ENCODE results near the gene MED25. TPM values are rescaled to one million over a fixed set of nuclear protein-coding genes. Genes with fewer than 3 reads are reported as not detected.

MED25 gene
- total and polyA plus RNA-seq, 2 of the 8 experiments (the other 6 are each of a cell fraction or from before 2014, with no cell fraction given), result 21.6 to 71.4 TPM

GRCh38 chr19:49855277-49855675 lies 37.2 kb downstream of the MED25 start:
- peak overlapping the region; percentile 36; the same call in 1 of the 2 replicates for H4K8ac ChIP-seq (ENCODE audit: extremely low read depth, insufficient read depth, low read length)
- no peak overlapping the region for H2AFZ ChIP-seq (ENCODE audit: low read length)
- no peak overlapping the region for H3K9ac ChIP-seq (replicated peaks in 1 of 4; ENCODE audit: extremely low read depth in 1 of 4, low read depth in 3 of 4, low read length in 3 of 4)
- WGBS, 2 experiments (ENCODE audit: extremely low coverage in 1 of 2, insufficient coverage in 1 of 2, insufficient read length in 1 of 2, insufficient replicate concordance in 2 of 2, low coverage in 1 of 2, low lambda C conversion rate in 2 of 2, missing lambda C conversion rate in 1 of 2), result 89% methylated on average over 6 of the region's 12 CpGs; no CpG with 5 or more reads in 1 of the 2 experiments
- no peak overlapping the region for H3K4me3 ChIP-seq (ENCODE audit: extremely low read depth in 1 of 4, insufficient read depth in 2 of 4, low read depth in 3 of 4, low read length in 4 of 4)
- H3K27ac ChIP-seq (ENCODE audit: low read depth, low read length), result no peak overlapping the region
- H4K91ac ChIP-seq (replicated peaks; ENCODE audit: insufficient read length, low read length), result no peak overlapping the region
- peaks cover 48 to 58% of the 10 kb centered on the region in 2 experiments for H4K20me1 ChIP-seq (replicated peaks in 1 of 2; ENCODE audit: control insufficient read depth in 1 of 2, insufficient read depth in 2 of 2, low read length in 2 of 2)
- H3K4me1 ChIP-seq (replicated peaks in 1 of 4; ENCODE audit: control insufficient read depth in 3 of 4, insufficient read depth in 4 of 4, low read length in 3 of 4), result peaks cover 0 to 9% (median 6%) of the 10 kb centered on the region in 4 experiments; a peak in 6 of 7 replicates
- H2BK120ac ChIP-seq (replicated peaks; ENCODE audit: low read depth, low read length), result no peak overlapping the region
- no peak overlapping the region for H2BK12ac ChIP-seq (ENCODE audit: low read depth, low read length)
- no peaks in the 10 kb centered on the region; a peak in 1 of 7 replicates for H3K27me3 ChIP-seq (replicated peaks in 1 of 4; ENCODE audit: control insufficient read depth in 3 of 4, extremely low read depth in 1 of 4, insufficient read depth in 3 of 4, low read length in 3 of 4)
- no peaks in the 10 kb centered on the region for H3K9me3 ChIP-seq (ENCODE audit: insufficient read depth in 2 of 2, low read depth in 1 of 2, low read length in 1 of 2)
- TF ChIP-seq RBBP5 (IDR thresholded peaks at IDR 0.05; ENCODE audit: borderline replicate concordance, low read depth, low read length) (no peak), TBP (IDR thresholded peaks at IDR 0.05; ENCODE audit: low read depth, low read length) (no peak), CREB1 (IDR thresholded peaks at IDR 0.05) (no peak), CTBP2 (IDR thresholded peaks at IDR 0.05; ENCODE audit: borderline replicate concordance, insufficient read depth, insufficient read length, low read length) (no peak), GTF2F1 (IDR thresholded peaks at IDR 0.05; ENCODE audit: borderline replicate concordance, low read depth, low read length) (no peak), POLR2AphosphoS5 (IDR thresholded peaks at IDR 0.05; ENCODE audit: low read depth, low read length) (no peak; the same call in none of the 2 replicates), HDAC6 (IDR thresholded peaks at IDR 0.05; ENCODE audit: low read depth, low read length) (no peak), EP300 (IDR thresholded peaks at IDR 0.05; ENCODE audit: borderline replicate concordance in 1 of 2, low read depth in 2 of 2, low read length in 2 of 2) (no peak), BCL11A (IDR thresholded peaks at IDR 0.05; ENCODE audit: low read depth in 2 of 2, low read length in 2 of 2) (no peak), KDM1A (IDR thresholded peaks at IDR 0.05; ENCODE audit: borderline replicate concordance, low read length) (no peak), RXRA (IDR thresholded peaks at IDR 0.05; ENCODE audit: insufficient read depth, low read depth, low read length) (no peak), CBX8 (IDR thresholded peaks at IDR 0.05; ENCODE audit: borderline replicate concordance, low read depth, low read length) (no peak), CEBPB (IDR thresholded peaks at IDR 0.05; ENCODE audit: low read depth, low read length) (no peak)
- H3K14ac ChIP-seq (ENCODE audit: insufficient read length), result no peak overlapping the region
- DNase-seq (ENCODE audit: low read depth in 1 of 2, low spot score in 2 of 2), result no peak
- H3K36me3 ChIP-seq (ENCODE audit: control insufficient read depth in 2 of 4, insufficient read depth in 4 of 4, low read length in 3 of 4), result peaks cover 21 to 61% (median 39%) of the 10 kb centered on the region in 4 experiments
- H3K56ac ChIP-seq (replicated peaks; ENCODE audit: insufficient read length, low read depth, low read length), result no peak overlapping the region
- no peak overlapping the region for H3K4ac ChIP-seq (replicated peaks; ENCODE audit: insufficient read length, low read depth, low read length)
- H2BK20ac ChIP-seq (ENCODE audit: low read length), result no peak overlapping the region
- ChIA-PET CTCF (ENCODE audit: partially characterized antibody) (interaction anchor here (0.9 to 3.0 kb wide), 2 partner anchors 9 to 42 kb away, joined by 3 to 13 read pairs; partner anchors contain the start of gene FUZ), POLR2A (ENCODE audit: partially characterized antibody) (interaction anchor here (0.7 to 12.4 kb wide), 8 partner anchors 11 to 212 kb away, joined by 3 to 247 read pairs (median 5); partner anchors contain the start of genes AKT1S1, FUZ, PNKP and TBC1D17)
- no peak overlapping the region for H2AK5ac ChIP-seq (ENCODE audit: low read depth, low read length)
- peak overlapping the region; percentile 24; the same call in 1 of the 2 replicates for H2BK5ac ChIP-seq (ENCODE audit: low read depth, low read length)
- H4K5ac ChIP-seq (ENCODE audit: insufficient read length, low read depth, low read length), result no peak overlapping the region
- FAIRE-seq, result no peak
- peaks cover 7% of the 10 kb centered on the region; the same call in 1 of the 2 replicates for H3K23me2 ChIP-seq (ENCODE audit: low read depth, low read length)
- no peak overlapping the region for H2BK15ac ChIP-seq (ENCODE audit: low read length)
- H3K79me1 ChIP-seq (ENCODE audit: low read depth, low read length), result peaks cover 20% of the 10 kb centered on the region
- H3K79me2 ChIP-seq (ENCODE audit: control insufficient read depth in 1 of 2, insufficient read depth in 2 of 2, low read length in 2 of 2), result peaks cover 15 to 28% of the 10 kb centered on the region in 2 experiments
- no peak overlapping the region for H3K23ac ChIP-seq (ENCODE audit: insufficient read length)
- no peak overlapping the region for H3K18ac ChIP-seq (ENCODE audit: extremely low read depth, low read length)
- H3K4me2 ChIP-seq (ENCODE audit: insufficient read depth in 1 of 2, low read depth in 2 of 2, low read length in 2 of 2), result no peak overlapping the region
